Measurements from ENCODE around the gene FAM184B.
"Not testable (repeated sequence)": the region's sequence is repeated elsewhere in the genome, so short reads cannot be mapped to it uniquely, and the experiment has no call there.

Gene FAM184B

DNA sequence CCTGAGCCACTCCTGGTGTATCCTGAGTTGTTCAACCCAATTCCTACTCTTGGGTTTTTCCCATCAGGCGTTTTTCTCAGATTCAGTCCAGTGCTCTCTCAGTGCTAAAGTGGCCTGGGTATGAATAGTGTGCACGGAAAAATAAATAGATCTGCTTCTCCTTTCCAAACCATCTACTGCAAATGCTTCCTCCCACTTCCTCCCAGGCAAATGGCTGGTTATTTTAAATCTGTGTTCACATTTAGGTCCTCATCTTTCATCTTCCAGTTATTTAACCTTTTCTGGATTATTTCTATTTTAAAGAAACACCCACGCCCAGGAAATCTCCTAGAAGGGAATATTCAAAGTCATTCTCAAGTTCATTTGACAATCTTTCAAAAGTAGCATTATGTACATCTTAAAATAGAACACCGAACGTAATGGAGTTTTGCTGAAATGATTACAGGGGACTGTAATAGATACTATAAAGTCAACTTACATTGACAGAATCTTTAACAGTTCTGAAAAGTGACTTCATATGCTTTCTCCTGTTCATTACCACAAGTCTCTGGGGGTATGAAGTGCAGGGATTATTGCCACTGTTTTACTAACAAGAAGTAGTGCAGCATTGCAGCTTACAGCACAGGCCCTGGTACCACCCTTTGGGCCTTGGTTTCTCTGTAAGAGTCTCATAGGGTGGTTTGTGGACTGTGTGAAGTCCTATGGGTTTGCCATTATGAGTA lies 100.7 kb downstream of the FAM184B start:
- no peak for DNase-seq

DNA sequence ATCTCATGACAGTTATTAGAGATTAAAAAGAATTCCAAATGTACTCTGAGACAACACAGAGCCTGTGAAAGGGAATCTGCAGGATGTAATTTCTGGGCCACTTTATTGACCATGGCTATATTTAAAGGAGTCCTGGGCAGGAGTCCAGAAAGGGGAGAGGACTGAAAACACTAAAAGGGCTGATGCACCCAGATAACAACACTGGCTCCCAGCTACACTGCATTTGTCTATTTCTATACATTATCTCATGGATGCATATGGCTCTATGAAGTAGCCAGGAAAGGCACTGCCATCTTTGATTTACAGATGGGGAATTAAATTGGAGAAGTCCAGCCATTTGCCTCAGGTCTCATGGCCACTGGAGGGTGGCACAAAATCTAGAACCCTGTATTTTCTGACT lies 111.0 kb downstream of the FAM184B start:
- no peak for DNase-seq

GRCh38 chr4:17667653-17668201 lies 113.7 kb downstream of the FAM184B start:
- no peak for DNase-seq

DNA sequence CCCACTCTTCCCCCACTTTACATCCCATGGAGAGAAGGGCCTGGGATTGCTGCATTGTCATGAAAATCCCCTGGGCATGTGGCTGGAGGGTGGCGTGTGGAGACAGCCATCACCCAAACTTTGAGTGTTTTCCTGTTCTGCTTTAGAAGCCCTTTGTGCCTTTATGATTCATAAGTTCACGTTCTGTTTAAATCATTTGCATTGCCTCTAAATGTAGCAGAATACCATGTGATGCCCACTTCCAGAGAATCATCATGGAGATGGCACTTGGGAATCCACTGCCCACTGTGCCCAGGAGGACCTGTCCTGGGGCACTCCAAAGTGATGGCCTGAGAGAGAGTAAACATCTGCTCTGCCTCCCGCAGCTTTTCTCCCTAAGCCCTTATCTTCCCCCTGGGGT lies 114.2 kb downstream of the FAM184B start:
- no peak for DNase-seq

GRCh38 chr4:17665852-17666251 lies 115.6 kb downstream of the FAM184B start:
- no peak for DNase-seq

- no peak for DNase-seq
Observed at GRCh38 chr4:17665346-17665745, 116.1 kb downstream of the FAM184B start.

- no peak for DNase-seq
Observed at GRCh38 chr4:17664755-17665154, 116.7 kb downstream of the FAM184B start.

DNA sequence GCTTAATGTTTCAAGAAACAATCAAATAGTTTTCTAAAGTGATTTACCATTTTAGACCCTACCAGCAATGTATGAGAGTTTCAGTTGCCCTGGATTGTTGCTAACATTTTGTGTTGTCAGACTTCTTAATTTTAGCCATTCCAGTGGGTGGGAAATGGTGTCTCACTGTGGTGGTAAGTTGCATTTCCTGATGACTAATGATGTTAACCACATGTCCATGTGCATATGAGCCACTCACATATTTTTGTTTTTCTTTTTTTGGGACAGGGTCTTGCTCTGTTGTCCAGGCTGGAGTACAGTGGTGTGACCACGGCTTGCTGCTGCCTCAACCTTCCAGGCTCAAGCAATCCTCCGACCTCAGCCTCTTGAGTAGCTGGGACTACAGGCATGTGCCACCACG lies 118.7 kb downstream of the FAM184B start:
- DNase-seq, result no peak

- not testable (repeated sequence) for DNase-seq
Observed at GRCh38 chr4:17659196-17659595, 122.2 kb downstream of the FAM184B start.

- no peak for DNase-seq
Observed at GRCh38 chr4:17657849-17658248, 123.6 kb downstream of the FAM184B start.

GRCh38 chr4:17657090-17657489 lies 124.3 kb downstream of the FAM184B start:
- DNase-seq, result no peak

DNA sequence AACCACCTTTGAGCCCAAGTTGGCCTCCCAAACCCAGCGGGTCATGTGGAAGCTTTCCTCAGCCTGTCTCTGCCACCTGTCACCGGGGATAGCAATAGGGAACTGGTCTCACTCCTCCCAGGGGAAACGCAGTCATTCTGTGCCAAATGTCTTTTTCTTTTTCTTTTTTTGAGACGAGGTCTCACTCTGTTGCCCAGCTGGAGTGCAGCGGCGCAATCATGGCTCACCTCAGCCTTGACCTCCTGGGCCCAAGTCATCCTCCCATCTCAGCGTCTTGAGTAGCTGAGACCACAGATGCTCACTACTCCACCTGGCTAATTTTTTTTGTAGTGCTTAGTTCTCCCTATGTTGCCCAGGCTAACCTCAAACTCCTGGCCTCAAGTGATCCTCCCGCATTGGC lies 126.7 kb downstream of the FAM184B start:
- DNase-seq, result no peak

DNA sequence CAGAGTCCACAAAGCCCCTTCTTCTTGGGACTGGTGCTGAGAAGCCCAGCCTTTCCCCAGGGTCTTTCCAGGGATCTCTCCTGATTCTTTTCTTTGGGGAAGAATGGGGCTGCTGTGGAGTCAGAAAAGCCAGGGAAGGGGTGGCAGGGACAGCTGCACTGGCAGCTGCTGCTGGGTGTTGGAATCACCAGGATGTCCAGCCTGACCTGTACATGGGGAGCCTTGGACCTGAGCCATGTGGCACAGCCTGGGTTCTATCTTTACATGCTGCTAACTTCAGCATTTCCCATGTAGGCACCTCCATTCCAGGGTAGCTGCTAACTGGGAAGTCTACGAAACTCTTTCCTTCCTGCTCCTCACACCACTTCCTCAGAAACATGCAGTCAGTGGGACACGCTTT lies 131.0 kb downstream of the FAM184B start:
- no peak for DNase-seq

- DNase-seq, result no peak
Observed at GRCh38 chr4:17647927-17648326, 133.5 kb downstream of the FAM184B start.

DNA sequence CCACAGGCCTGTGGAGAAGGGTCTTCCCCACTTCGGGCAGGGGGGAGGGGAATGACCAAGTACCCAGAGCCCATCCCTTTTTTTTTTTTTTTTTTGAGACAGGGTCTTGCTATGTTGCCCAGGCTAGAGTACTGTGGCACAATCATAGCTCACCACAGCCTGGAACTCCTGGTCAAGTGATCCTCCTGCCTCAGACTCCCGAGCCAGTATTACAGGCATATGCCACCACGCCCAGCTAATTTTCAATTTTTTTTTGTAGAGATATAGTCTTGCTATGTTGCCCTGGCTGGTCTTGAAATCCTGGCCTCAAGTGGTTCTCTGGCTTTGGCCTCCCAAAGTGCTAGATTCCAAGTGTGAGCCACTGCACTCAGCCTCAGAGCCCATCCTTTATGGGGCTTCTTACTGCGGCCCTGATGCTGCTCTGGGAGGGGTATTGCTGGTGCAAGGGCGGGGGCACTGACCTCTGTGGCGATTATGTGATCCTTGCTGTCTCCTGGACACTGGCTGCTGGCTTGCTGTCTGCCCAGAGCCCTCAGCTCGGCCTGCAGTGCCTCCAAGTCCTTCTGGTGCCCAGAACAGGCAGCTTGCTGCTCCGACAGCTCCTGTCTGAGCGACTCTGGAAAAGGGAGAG lies 134.1 kb downstream of the FAM184B start:
- no peak for DNase-seq

DNA sequence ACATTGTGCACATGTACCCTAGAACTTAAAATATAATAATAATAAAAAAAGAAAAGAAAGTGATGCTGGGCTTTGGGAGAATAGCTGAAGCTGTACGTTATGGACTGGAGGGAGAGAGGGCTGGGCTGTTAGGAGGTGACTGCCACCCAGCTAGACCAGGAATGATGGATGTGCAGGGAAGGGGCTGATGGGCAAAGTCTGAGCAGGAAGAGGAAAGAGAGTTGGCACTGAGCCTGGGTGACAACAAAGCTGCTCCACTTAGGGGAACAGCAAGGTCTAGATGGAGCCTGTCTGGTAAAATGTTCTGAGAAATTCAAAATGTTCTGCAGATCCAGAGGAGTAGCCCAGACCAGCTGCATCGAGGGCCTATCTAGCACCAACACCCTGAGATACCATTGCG lies 134.7 kb downstream of the FAM184B start:
- DNase-seq, result no peak

DNA sequence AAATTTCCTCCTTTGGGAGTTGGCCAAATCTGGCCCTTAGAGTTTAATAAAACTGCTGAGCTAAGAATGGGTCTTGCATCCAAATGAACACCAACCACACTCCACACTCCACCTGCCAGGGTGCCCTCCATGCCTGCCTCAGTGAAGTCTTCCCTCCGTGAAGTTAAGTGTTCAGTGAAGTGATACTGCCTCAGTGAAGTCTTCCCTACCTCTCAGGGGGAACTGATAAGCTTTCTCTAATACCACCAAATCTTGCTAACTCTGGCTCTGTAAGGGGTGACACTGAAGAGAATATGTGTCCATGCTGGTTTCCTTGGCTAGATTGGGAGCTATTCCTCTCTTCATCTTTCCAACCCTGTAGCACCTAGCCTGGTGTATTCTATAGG lies 139.0 kb downstream of the FAM184B start:
- DNase-seq, result no peak

DNA sequence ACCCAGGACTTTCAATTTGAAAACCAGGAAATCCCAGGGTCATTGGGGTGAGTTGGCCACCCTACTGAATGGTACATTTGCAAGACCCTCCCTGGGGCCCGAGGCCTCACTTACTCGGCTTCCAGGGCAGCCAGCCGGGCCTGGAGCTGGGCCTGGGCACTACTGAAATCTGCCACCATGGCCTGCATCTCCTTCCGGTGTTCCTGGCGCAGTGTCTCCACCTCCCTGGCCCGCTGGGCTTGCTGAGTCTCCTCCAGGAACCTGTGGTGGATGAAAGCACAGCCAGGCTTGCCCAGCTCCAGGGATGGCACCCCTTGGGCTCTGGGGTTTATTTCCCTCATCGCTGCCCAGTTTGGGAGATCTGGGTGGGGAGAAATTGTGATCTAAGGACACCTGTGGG lies 142.3 kb downstream of the FAM184B start:
- DNase-seq, result no peak

GRCh38 chr4:17636696-17637622 lies 144.5 kb downstream of the FAM184B start:
- DNase-seq, result peak; percentile 12

GRCh38 chr4:17636341-17636695 lies 145.1 kb downstream of the FAM184B start:
- no peak for DNase-seq

DNA sequence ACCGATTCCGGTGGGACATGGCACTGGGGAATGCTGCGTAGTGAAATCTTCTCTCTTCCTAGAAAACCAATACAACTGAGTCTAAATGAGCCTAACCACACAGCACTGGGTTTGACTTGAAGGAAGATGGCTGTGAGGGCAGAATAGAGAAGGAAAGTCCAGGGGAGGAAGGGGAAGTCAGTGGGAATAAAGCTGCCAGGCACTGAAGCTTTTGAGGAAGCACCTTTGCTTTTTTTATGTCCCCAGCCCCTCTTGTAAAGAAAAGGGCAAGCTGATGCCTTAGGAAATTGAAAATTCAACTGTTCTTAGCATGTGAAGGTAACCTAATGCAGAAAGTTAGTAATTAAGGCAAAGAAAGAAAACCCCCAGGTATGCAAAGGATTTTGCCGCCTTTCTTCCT lies 146.4 kb downstream of the FAM184B start:
- DNase-seq, result no peak

- no peak for DNase-seq
Observed at GRCh38 chr4:17633600-17633999, 147.8 kb downstream of the FAM184B start.

GRCh38 chr4:17630228-17630627 lies 151.2 kb downstream of the FAM184B start:
- DNase-seq, result no peak

DNA sequence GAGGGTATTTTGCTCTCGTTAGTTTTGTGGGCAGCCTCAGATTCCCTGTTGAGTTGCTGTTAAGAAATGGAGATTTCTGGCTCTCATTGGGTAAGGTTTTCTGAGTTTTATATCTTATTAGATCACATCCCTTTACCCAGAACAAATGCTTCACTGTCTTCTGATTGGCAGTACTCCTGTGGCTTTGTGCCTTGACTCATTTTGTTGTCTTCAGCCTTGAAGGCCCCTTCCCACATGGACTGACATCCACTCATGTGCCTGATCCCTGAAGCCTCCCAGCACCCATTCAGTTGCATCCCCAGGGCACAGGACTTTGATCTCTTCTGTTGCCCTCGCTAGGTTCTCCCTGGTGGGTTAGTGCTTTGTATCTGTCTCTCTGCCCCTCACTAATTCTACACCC lies 156.6 kb downstream of the FAM184B start:
- no peak for DNase-seq
